HepG2 (cell line): Measurements from ENCODE around the gene TIFAB. TPM values are rescaled to one million over a fixed set of nuclear protein-coding genes. Genes with fewer than 3 reads are reported as not detected.

Source experiments
- ATAC-seq: fragments of 200-7000 bp; cut with Tn5 transposase; 3 replicates; pipeline ENCODE4 v1.9.1; 2020; ENCODE audit warnings: mild to moderate bottlenecking, moderate library complexity
- BruUV-seq: library from RNA; stranded (reverse); fragments of 400-500 nt; replicated peaks from 2 replicates; lab custom pipeline; 2021; lab: Mats Ljungman, UMichigan
- CTCF ChIA-PET: fragments of 300-600 bp; formaldehyde crosslinking; extraction: SDS; loops from one replicate; lab custom pipeline; 2021; ENCODE audit warnings: low total read pairs, inconsistent platforms, low intra/inter-chr PET ratio; lab: Yijun Ruan, JAX
- POLR2A ChIA-PET: fragments of 350-600 bp; sonication (Branson Sonifier 250); formaldehyde crosslinking; loops from one replicate; lab custom pipeline; 2020; ENCODE audit warnings: antibody characterized with exemption, inconsistent platforms; lab: Yijun Ruan, JAX
- DNase-seq: peaks from one replicate; pipeline ENCODE4 v3.0.0-alpha.2; 2015; ENCODE audit warnings: low spot score
- FAIRE-seq: peaks from 3 replicates; lab custom pipeline; 2011; peaks lifted over from hg19 to GRCh38; lab: Jason Lieb, UNC
- H2AFZ ChIP-seq: one replicate; pipeline ENCODE4 v1.6.1; 2011; ENCODE audit warnings: low read length, inconsistent platforms
- H3K27ac ChIP-seq: fragments of 300-600 bp; 3 replicates; pipeline ENCODE4 v1.8.0; 2011; ENCODE audit warnings: mixed run types, mild to moderate bottlenecking, mixed read lengths, low read length, inconsistent platforms; ENCODE audit not compliant: insufficient read depth; ENCODE audit errors: extremely low read length
- H3K27me3 ChIP-seq, 2 experiments: fragments of 200-600 bp in 1 of 2; 2 replicates in 1 of 2; 3 replicates in 1 of 2; pipeline versions ENCODE4 v1.6.0 to v1.8.0; 2011; ENCODE audit warnings: low read length in 2 of 2, mild to moderate bottlenecking in 2 of 2, moderate library complexity in 2 of 2, inconsistent platforms in 1 of 2; ENCODE audit not compliant: insufficient read depth in 2 of 2, control insufficient read depth in 1 of 2
- H3K36me3 ChIP-seq, 2 experiments: fragments of 200-600 bp in 1 of 2; replicated peaks in 1 of 2; 2 replicates in 1 of 2; 3 replicates in 1 of 2; pipeline versions ENCODE4 v1.5.1 to v1.8.0; 2011; ENCODE audit warnings: low read length in 2 of 2, inconsistent platforms in 1 of 2; ENCODE audit not compliant: insufficient read depth in 2 of 2, control insufficient read depth in 1 of 2
- H3K4me1 ChIP-seq: 2 replicates; pipeline ENCODE4 v1.5.1; 2012; ENCODE audit warnings: low read length, inconsistent platforms; ENCODE audit not compliant: insufficient read depth
- H3K4me2 ChIP-seq: 2 replicates; pipeline ENCODE4 v1.6.0; 2011; ENCODE audit warnings: low read depth, low read length, inconsistent platforms
- H3K4me3 ChIP-seq, 3 experiments: fragments of 200-600 bp in 1 of 3; sonication (generic), shearing (Covaris generic) in 1 of 3; replicated peaks in 1 of 3; 2 replicates each; pipeline ENCODE4 v1.5.1; 2011 to 2016; ENCODE audit warnings: low read length in 3 of 3, inconsistent platforms in 2 of 3, low read depth in 2 of 3, mild to moderate bottlenecking in 2 of 3, control low read depth in 1 of 3, mixed read lengths in 1 of 3; ENCODE audit not compliant: insufficient read depth in 1 of 3
- H3K79me2 ChIP-seq: one replicate; pipeline ENCODE4 v1.6.1; 2011; ENCODE audit warnings: low read length, inconsistent platforms; ENCODE audit not compliant: insufficient read depth
- H3K9ac ChIP-seq: 2 replicates; pipeline ENCODE4 v1.6.0; 2011; ENCODE audit warnings: mild to moderate bottlenecking, low read depth, low read length, inconsistent platforms; ENCODE audit not compliant: insufficient read depth
- H3K9me3 ChIP-seq: 2 replicates; pipeline ENCODE4 v1.5.1; 2012; ENCODE audit warnings: mild to moderate bottlenecking, low read length
- H4K20me1 ChIP-seq: 2 replicates; pipeline ENCODE4 v1.6.0; 2011; ENCODE audit warnings: inconsistent platforms, mild to moderate bottlenecking, low read length, moderate library complexity; ENCODE audit not compliant: insufficient read depth
- CREB1 ChIP-seq, 2 experiments: fragments of 450-650 bp in 1 of 2; IDR thresholded peaks; 2 replicates each; pipeline ENCODE4 v1.6.1; 2016 to 2017; ENCODE audit warnings: control low read depth in 1 of 2, mild to moderate bottlenecking in 1 of 2, missing compliant biosample characterization in 1 of 2, missing genetic modification characterization in 1 of 2
- IKZF4 ChIP-seq: sonication (generic); formaldehyde crosslinking; IDR thresholded peaks from 2 replicates; pipeline ENCODE4 v1.5.1; 2020; ENCODE audit warnings: borderline replicate concordance, mild to moderate bottlenecking, low read depth, missing genetic modification reagents; ENCODE audit errors: not compliant biosample characterization
- KIAA2018 ChIP-seq: sonication (generic); formaldehyde crosslinking; IDR thresholded peaks from 2 replicates; pipeline ENCODE4 v1.5.0; 2020; ENCODE audit warnings: mild to moderate bottlenecking, missing genetic modification reagents, borderline replicate concordance
- MTA3 ChIP-seq: sonication (generic); formaldehyde crosslinking; IDR thresholded peaks from 2 replicates; pipeline ENCODE4 v1.4.0; 2020; ENCODE audit warnings: missing genetic modification reagents
- NCOA2 ChIP-seq: sonication (generic); formaldehyde crosslinking; IDR thresholded peaks from 2 replicates; pipeline ENCODE4 v1.8.0; 2022; ENCODE audit warnings: inconsistent platforms
- PLSCR1 ChIP-seq: sonication (generic); formaldehyde crosslinking; IDR thresholded peaks from 2 replicates; pipeline ENCODE4 v1.5.0; 2020; ENCODE audit warnings: missing genetic modification reagents, mild to moderate bottlenecking, borderline replicate concordance
- RAD21 ChIP-seq: fragments of 450-650 bp; formaldehyde crosslinking; IDR thresholded peaks from 2 replicates; pipeline ENCODE4 v1.5.0; 2020; ENCODE audit warnings: mild to moderate bottlenecking
- ZBTB20 ChIP-seq: sonication (generic); formaldehyde crosslinking; IDR thresholded peaks from 2 replicates; pipeline ENCODE4 v1.8.1; 2023; ENCODE audit warnings: missing genetic modification reagents, low read depth, mild to moderate bottlenecking, borderline replicate concordance
- ZNF510 ChIP-seq: sonication (generic); formaldehyde crosslinking; IDR thresholded peaks from 2 replicates; pipeline ENCODE4 v1.4.0; 2020; ENCODE audit warnings: low read depth, mild to moderate bottlenecking, missing genetic modification reagents
- ZNF546 ChIP-seq: sonication (generic); formaldehyde crosslinking; conservative IDR thresholded peaks from 2 replicates; pipeline ENCODE4 v1.8.1; 2023; ENCODE audit warnings: mild to moderate bottlenecking, missing genetic modification reagents
- ZNF703 ChIP-seq: sonication (generic); formaldehyde crosslinking; IDR thresholded peaks from 2 replicates; pipeline ENCODE4 v1.5.1; 2020; ENCODE audit warnings: missing genetic modification reagents, mild to moderate bottlenecking, moderate library complexity, borderline replicate concordance
- WGBS: methylation state at CpG from one replicate; pipeline ENCODE4 v1.1.6; 2017; ENCODE audit warnings: low lambda C conversion rate; 5-methylcytosine and 5-hydroxymethylcytosine counted together
- in situ Hi-C: cut with HindIII; loops from 2 replicates; pipeline ENCODE4 v1.10.0; 2017; ENCODE audit warnings: low pct_unique_long_range_greater_than_20kb; ENCODE audit not compliant: extremely low pct_ligation_motif_present
- intact Hi-C: fragments of 100-400 bp; cut with micrococcal nuclease; formaldehyde crosslinking; loops from one replicate; pipeline ENCODE4 v1.10.0; 2022; ENCODE audit not compliant: unreplicated experiment
- polyA plus RNA-seq, 8 experiments: library from polyadenylated mRNA; depleted of rRNA in 3 of 8; stranded (reverse) in 7 of 8; unstranded in 1 of 8; fragments of >200 nt; fragmentation: Illumina TruSeq in 4 of 8; extraction: Trizol in 4 of 8; gene quantifications; 2 replicates each; pipeline versions ENCODE4 v1.2.1 to v1.2.3, GENCODE V29; 2011 to 2016; ENCODE audit warnings: low read depth in 4 of 8, missing spikeins in 1 of 8, mixed read lengths in 1 of 8; ENCODE audit not compliant: insufficient read depth in 1 of 8
- total RNA-seq, 5 experiments: library from RNA; depleted of rRNA; stranded (reverse); fragments of >200 nt; fragmentation: Illumina TruSeq; extraction: Trizol; gene quantifications; 2 replicates each; pipeline ENCODE4 v1.2.3, GENCODE V29; 2016; ENCODE audit warnings: low read depth in 1 of 5

The TIFAB gene
- total and polyA plus RNA-seq, 2 of the 13 experiments (the other 11 are each of a cell fraction or from before 2014, with no cell fraction given): not detected

GRCh38 chr5:135491038-135491551 lies 38.9 kb upstream of the TIFAB start:
- H3K79me2 ChIP-seq: no peaks in the 10 kb centered on the region
- peak overlapping the region in 1 of 3 experiments; percentile 60; a peak in 1 of 6 replicates for H3K4me3 ChIP-seq
- no peaks in the 10 kb centered on the region for H3K9me3 ChIP-seq
- intact Hi-C loops: no loop called here
- H3K4me1 ChIP-seq: peaks cover 71% of the 10 kb centered on the region
- peak overlapping the region; percentile 52 for H3K4me2 ChIP-seq
- TF ChIP-seq PLSCR1 (CRISPR knock-in tag) (no peak), CREB1 (IDR thresholded peaks at IDR 0.05) (no peak), CREB1 (CRISPR knock-in tag; IDR thresholded peaks at IDR 0.05) (no peak), MTA3 (CRISPR knock-in tag) (no peak), IKZF4 (CRISPR knock-in tag) (no peak), ZNF703 (no peak), ZNF510 (CRISPR knock-in tag) (no peak), KIAA2018 (CRISPR knock-in tag) (no peak), NCOA2 (no peak), RAD21 (CRISPR knock-in tag) (no peak), ZNF546 (CRISPR knock-in tag) (no peak), ZBTB20 (CRISPR knock-in tag) (no peak)
- TF ChIP-seq, all 625 proteins: peak for 0
- H3K36me3 ChIP-seq: no peaks in the 10 kb centered on the region
- no peaks in the 10 kb centered on the region for H4K20me1 ChIP-seq
- no peak overlapping the region for H3K9ac ChIP-seq
- no TSS peak for BruUV-seq
- no peak for DNase-seq
- POLR2A ChIA-PET: interaction anchor here (2.2 kb wide), 1 partner anchor 9 kb away, joined by 6 read pairs; no protein-coding TSS in a partner anchor
- no peak for FAIRE-seq
- H3K27ac ChIP-seq: no peak overlapping the region
- ATAC-seq: no peak
- CTCF ChIA-PET: no interaction called here
- H2AFZ ChIP-seq: no peak overlapping the region
- 67% methylated on average over 9 of the region's 14 CpGs for WGBS
- peaks cover 0 to 24% of the 10 kb centered on the region in 2 experiments; a peak in 3 of 5 replicates for H3K27me3 ChIP-seq
- in situ Hi-C loops: no loop called here
